IMR-90 (cell line): ENCODE measurements around the gene XAGE3. TPM values are rescaled to one million over a fixed set of nuclear protein-coding genes. Genes with fewer than 3 reads are reported as not detected.
"Not testable (repeated sequence)": the region's sequence is repeated elsewhere in the genome, so short reads cannot be mapped to it uniquely, and the experiment has no call there.

Experiments used
- ATAC-seq: fragments of 200-7000 bp; cut with Tn5 transposase; 2 replicates; pipeline ENCODE4 v1.9.1; 2020; ENCODE audit warnings: low read depth, mild to moderate bottlenecking, moderate library complexity
- BruUV-seq: library from RNA; stranded (reverse); fragments of 400-500 nt; replicated peaks from 2 replicates; lab custom pipeline; 2021; lab: Mats Ljungman, UMichigan
- CTCF ChIA-PET: fragments of 300-600 bp; formaldehyde crosslinking; extraction: SDS; loops from one replicate; lab custom pipeline; 2021; ENCODE audit warnings: antibody characterized with exemption; lab: Yijun Ruan, JAX
- POLR2A ChIA-PET: fragments of 300-600 bp; sonication (Branson Sonifier 250); formaldehyde crosslinking; loops from one replicate; lab custom pipeline; 2022; ENCODE audit warnings: antibody characterized with exemption; ENCODE audit not compliant: unreplicated experiment; lab: Charles Lee
- DNase-seq: peaks from one replicate; pipeline ENCODE4 v3.0.0; 2013
- H2AFZ ChIP-seq: replicated peaks from 2 replicates; pipeline ENCODE3; 2013; ENCODE audit warnings: low read length, mild to moderate bottlenecking; ENCODE audit not compliant: poor library complexity
- H2AK5ac ChIP-seq: 2 replicates; pipeline ENCODE4 v1.6.1; 2013; ENCODE audit warnings: low read depth, low read length, inconsistent platforms
- H2AK9ac ChIP-seq: replicated peaks from 2 replicates; pipeline ENCODE3; 2013; ENCODE audit warnings: mild to moderate bottlenecking, low read depth, low read length, moderate library complexity; ENCODE audit not compliant: poor library complexity
- H2BK120ac ChIP-seq: 2 replicates; pipeline ENCODE4 v1.6.1; 2013; ENCODE audit warnings: low read depth, low read length, inconsistent platforms
- H2BK15ac ChIP-seq: 3 replicates; pipeline ENCODE4 v1.6.1; 2013; ENCODE audit warnings: low read depth, low read length, inconsistent platforms
- H2BK20ac ChIP-seq: 2 replicates; pipeline ENCODE4 v1.6.1; 2013; ENCODE audit warnings: low read depth, mild to moderate bottlenecking, inconsistent platforms, low read length, moderate library complexity
- H2BK5ac ChIP-seq: 2 replicates; pipeline ENCODE4 v1.6.1; 2013; ENCODE audit warnings: mild to moderate bottlenecking, low read depth, low read length, inconsistent platforms; ENCODE audit not compliant: poor library complexity, severe bottlenecking
- H3K14ac ChIP-seq: replicated peaks from 2 replicates; pipeline ENCODE4 v1.6.1; 2013; ENCODE audit warnings: low read depth, low read length, inconsistent platforms
- H3K18ac ChIP-seq: 2 replicates; pipeline ENCODE4 v1.6.1; 2013; ENCODE audit warnings: low read depth, low read length, control low read depth
- H3K23ac ChIP-seq: 2 replicates; pipeline ENCODE4 v1.6.1; 2013; ENCODE audit warnings: low read depth, low read length, inconsistent platforms
- H3K27ac ChIP-seq: 2 replicates; pipeline ENCODE4 v1.5.1; 2013; ENCODE audit warnings: mild to moderate bottlenecking, control low read depth, low read length; ENCODE audit not compliant: insufficient read depth
- H3K27me3 ChIP-seq: 2 replicates; pipeline ENCODE4 v1.6.1; 2013; ENCODE audit warnings: low read length; ENCODE audit not compliant: control insufficient read depth, insufficient read depth
- H3K36me3 ChIP-seq: 2 replicates; pipeline ENCODE4 v1.6.1; 2013; ENCODE audit warnings: low read length, mixed read lengths; ENCODE audit not compliant: control insufficient read depth, insufficient read depth
- H3K4ac ChIP-seq: 2 replicates; pipeline ENCODE4 v1.6.1; 2013; ENCODE audit warnings: low read depth, low read length, inconsistent platforms
- H3K4me1 ChIP-seq: 2 replicates; pipeline ENCODE4 v1.6.1; 2013; ENCODE audit warnings: low read length, mixed read lengths; ENCODE audit not compliant: control insufficient read depth, insufficient read depth
- H3K4me2 ChIP-seq: 2 replicates; pipeline ENCODE4 v1.6.1; 2013; ENCODE audit warnings: low read depth, mild to moderate bottlenecking, control low read depth, low read length, moderate library complexity
- H3K4me3 ChIP-seq: 2 replicates; pipeline ENCODE4 v1.5.1; 2013; ENCODE audit warnings: low read depth, mild to moderate bottlenecking, control low read depth, low read length, moderate library complexity; ENCODE audit not compliant: insufficient read depth
- H3K56ac ChIP-seq: 2 replicates; pipeline ENCODE4 v1.6.1; 2013; ENCODE audit warnings: low read length, inconsistent platforms; ENCODE audit not compliant: insufficient read depth; ENCODE audit errors: extremely low read depth
- H3K79me1 ChIP-seq, 2 experiments: 2 replicates each; pipeline ENCODE4 v1.6.1; 2013; ENCODE audit warnings: low read length in 2 of 2, inconsistent platforms in 1 of 2, low read depth in 1 of 2
- H3K9ac ChIP-seq: 2 replicates; pipeline ENCODE4 v1.6.1; 2013; ENCODE audit warnings: low read depth, low read length, control low read depth
- H3K9me1 ChIP-seq: 2 replicates; pipeline ENCODE4 v1.6.1; 2013; ENCODE audit warnings: low read length, inconsistent platforms; ENCODE audit not compliant: insufficient read depth
- H3K9me3 ChIP-seq: 2 replicates; pipeline ENCODE4 v1.6.1; 2013; ENCODE audit warnings: low read length; ENCODE audit not compliant: control insufficient read depth, insufficient read depth
- H4K20me1 ChIP-seq: 2 replicates; pipeline ENCODE4 v1.6.1; 2013; ENCODE audit warnings: low read length, inconsistent platforms; ENCODE audit not compliant: insufficient read depth
- H4K5ac ChIP-seq: 2 replicates; pipeline ENCODE4 v1.6.1; 2013; ENCODE audit warnings: mild to moderate bottlenecking, low read depth, low read length, control low read depth
- H4K8ac ChIP-seq, 2 experiments: 2 replicates each; pipeline ENCODE4 v1.6.1; 2013; ENCODE audit warnings: low read depth in 2 of 2, low read length in 2 of 2, control low read depth in 1 of 2, inconsistent platforms in 1 of 2
- H4K91ac ChIP-seq: 2 replicates; pipeline ENCODE4 v1.6.1; 2013; ENCODE audit warnings: low read depth, low read length, inconsistent platforms; ENCODE audit not compliant: insufficient read depth
- BHLHE40 ChIP-seq: fragments of 150-350 bp; IDR thresholded peaks from 2 replicates; pipeline ENCODE4 v1.6.1; 2016; ENCODE audit warnings: mild to moderate bottlenecking, low read depth, low read length
- CEBPB ChIP-seq: IDR thresholded peaks from 2 replicates; pipeline ENCODE4 v1.6.1; 2012; ENCODE audit warnings: low read depth, low read length, improper control_type of control experiment
- POLR2A ChIP-seq: IDR thresholded peaks from 2 replicates; pipeline ENCODE4 v1.6.1; 2012; ENCODE audit warnings: mild to moderate bottlenecking, low read depth, low read length
- WGBS, 2 experiments: methylation state at CpG; one replicate each; pipeline versions ENCODE4 v1.1.5 to v1.1.7; 2013; ENCODE audit warnings: missing lambda C conversion rate in 2 of 2; ENCODE audit not compliant: insufficient read length in 1 of 2; ENCODE audit errors: extremely low coverage in 2 of 2; 5-methylcytosine and 5-hydroxymethylcytosine counted together
- dilution Hi-C: fragments of 300-500 bp; cut with HindIII; formaldehyde crosslinking; loops from one replicate; pipeline ENCODE4 v1.14.3; 2018; ENCODE audit warnings: low sequenced_read_pairs; ENCODE audit not compliant: unreplicated experiment
- in situ Hi-C: fragments of 300-500 bp; cut with MboI; formaldehyde crosslinking; loops from 3 replicates; pipeline ENCODE4 v1.14.3; 2019; ENCODE audit warnings: low sequenced_read_pairs, inconsistent platforms, mixed read lengths
- intact Hi-C: fragments of 100-400 bp; cut with micrococcal nuclease; formaldehyde crosslinking; loops from 2 replicates; pipeline ENCODE4 v1.10.0; 2022
- polyA plus RNA-seq, 3 experiments: library from polyadenylated mRNA; depleted of rRNA; stranded (reverse); fragments of >200 nt; gene quantifications; 2 replicates each; pipeline ENCODE4 v1.2.3, GENCODE V29; 2012; ENCODE audit warnings: low replicate concordance in 1 of 3
- total RNA-seq: library from RNA; depleted of rRNA; stranded (reverse); fragments of >200 nt; gene quantifications from 2 replicates; pipeline ENCODE4 v1.2.3, GENCODE V29; 2012

XAGE3 gene
- total and polyA plus RNA-seq, 2 of the 4 experiments (the other 2 are of a cell fraction): not detected

DNA sequence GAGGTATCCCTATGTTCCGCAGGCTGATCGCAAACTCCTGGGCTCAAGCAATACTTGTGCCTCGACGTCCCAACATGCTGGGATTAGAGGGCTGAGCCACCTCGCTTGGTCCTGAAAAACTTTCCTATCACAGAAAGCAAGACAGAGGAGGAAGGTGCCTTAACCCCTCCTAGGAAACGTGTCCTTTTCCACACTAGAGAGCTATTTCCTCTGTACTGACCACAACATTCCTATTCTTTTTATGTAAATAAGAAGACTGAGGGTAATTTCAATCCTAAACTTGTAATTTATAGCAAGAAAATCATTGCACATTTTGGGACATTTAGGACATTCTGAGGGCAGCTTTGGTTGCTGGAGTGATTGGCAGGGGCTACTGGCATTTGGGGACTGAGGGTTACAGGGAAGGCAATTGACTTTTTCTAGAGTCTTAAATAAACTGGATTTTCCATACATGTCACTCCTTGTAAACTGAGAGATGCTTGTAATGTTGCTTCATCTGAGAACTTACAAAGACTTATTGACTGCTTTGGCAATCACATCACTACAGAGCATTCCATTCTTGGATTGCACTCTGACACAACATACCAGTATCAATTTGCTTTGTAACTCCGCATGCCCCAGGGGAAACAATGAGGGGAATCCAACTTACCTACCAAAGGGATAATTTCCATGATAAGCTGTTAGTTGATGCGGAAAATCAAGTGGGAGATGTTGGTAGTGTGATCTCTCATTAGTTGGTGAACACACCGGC is 15.6 kb downstream of the XAGE3 start:
- peak overlapping the region; percentile 70 for H3K27ac ChIP-seq

DNA sequence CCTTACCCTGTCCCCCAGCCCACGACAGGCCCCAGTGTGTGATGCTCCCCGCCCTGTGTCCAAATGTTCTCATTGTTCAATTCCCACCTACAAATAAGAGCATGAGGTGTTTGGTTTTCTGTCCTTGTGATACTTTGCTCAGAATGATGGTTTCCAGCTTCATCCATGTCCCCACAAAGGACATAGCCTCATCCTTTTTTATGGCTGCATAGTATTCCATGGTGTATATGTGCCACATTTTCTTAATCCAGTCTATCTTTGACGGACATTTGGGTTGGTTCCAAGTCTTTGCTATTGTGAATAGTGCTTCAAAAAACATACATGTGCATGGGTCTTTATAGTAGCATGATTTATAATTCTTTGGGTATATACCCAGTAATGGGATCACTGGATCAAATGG is 24.3 kb downstream of the XAGE3 start:
- POLR2A ChIA-PET, H3K4me1 ChIP-seq, H3K23ac ChIP-seq, H4K91ac ChIP-seq, H2AFZ ChIP-seq, BruUV-seq, in situ Hi-C loops, CTCF ChIA-PET, H3K79me1 ChIP-seq, H3K14ac ChIP-seq, H3K27ac ChIP-seq, H2BK15ac ChIP-seq, dilution Hi-C loops, H3K27me3 ChIP-seq, DNase-seq, intact Hi-C loops, H3K9ac ChIP-seq, H3K18ac ChIP-seq, H4K8ac ChIP-seq, H3K56ac ChIP-seq, H3K9me1 ChIP-seq, H3K4ac ChIP-seq, H3K4me2 ChIP-seq, H3K36me3 ChIP-seq, H2BK120ac ChIP-seq, H4K5ac ChIP-seq, H2BK20ac ChIP-seq, H4K20me1 ChIP-seq, H2BK5ac ChIP-seq, H3K9me3 ChIP-seq, H2AK9ac ChIP-seq, H3K4me3 ChIP-seq, H2AK5ac ChIP-seq, ATAC-seq: not testable (repeated sequence)
- no CpG with 5 or more reads among the region's 3 CpGs for WGBS, 2 experiments

More for the DNA sequence above, 15.6 kb downstream of the XAGE3 start:
- Histone ChIP-seq H3K27me3 (peaks cover 3% of the 10 kb centered on the region; the same call in 1 of the 2 replicates), H2BK5ac (peak overlapping the region; percentile 96), H3K9ac (no peak overlapping the region), H2BK15ac (peak overlapping the region; percentile 6; the same call in 1 of the 3 replicates), H2BK20ac (peak overlapping the region; percentile 90), H3K23ac (peak overlapping the region; percentile 67), H2AK5ac (peak overlapping the region; percentile 72; the same call in 1 of the 2 replicates), H2AK9ac (peak overlapping the region; percentile 76), H4K5ac (peak overlapping the region; percentile 64; the same call in 1 of the 2 replicates), H4K20me1 (no peaks in the 10 kb centered on the region; the same call in 1 of the 2 replicates), H3K14ac (peak overlapping the region; percentile 93), H3K36me3 (no peaks in the 10 kb centered on the region), H3K79me1 (no peaks in the 10 kb centered on the region), H2BK120ac (peak overlapping the region; percentile 83), H2AFZ (no peak overlapping the region), H3K4me1 (peaks cover 13% of the 10 kb centered on the region), H3K4me2 (peak overlapping the region; percentile 53), H4K8ac (peak overlapping the region; percentile 70 to 80; a peak in 3 of 4 replicates), H3K18ac (peak overlapping the region; percentile 69; the same call in 1 of the 2 replicates), H3K4me3 (no peak overlapping the region), H3K4ac (peak overlapping the region; percentile 86), H4K91ac (peak overlapping the region; percentile 84), H3K9me3 (peaks cover 7% of the 10 kb centered on the region; the same call in 1 of the 2 replicates), H3K9me1 (peaks cover 6% of the 10 kb centered on the region; the same call in 1 of the 2 replicates), H3K56ac (peak overlapping the region; percentile 66)
- DNase-seq (peak; percentile 43), ATAC-seq (peak; percentile 72)
- no peak for TF ChIP-seq BHLHE40
- peak; percentile 54; the same call in 1 of the 2 replicates for TF ChIP-seq CEBPB
- TF ChIP-seq POLR2A: no peak
- CTCF ChIA-PET: no interaction called here
- in situ Hi-C loops (no loop called here), dilution Hi-C loops (no loop called here), intact Hi-C loops (no loop called here)
- WGBS, 2 experiments: no CpG with 5 or more reads among the region's 9 CpGs
- BruUV-seq: no TSS peak
- POLR2A ChIA-PET: no interaction called here
